ENCODE measurements around the gene NR6A1. TPM values are rescaled to one million over a fixed set of nuclear protein-coding genes. Genes with fewer than 3 reads are reported as not detected.

NR6A1 gene
- total and polyA plus RNA-seq, 2 experiments from 2014 or later, result 44.2 to 139 TPM

- ATAC-seq (no peak), DNase-seq (ENCODE audit: low spot score) (no peak)
- no peak overlapping the region for H3K4me3 Mint-ChIP-seq
- Histone ChIP-seq H3K27ac (ENCODE audit: low read depth) (no peak overlapping the region), H4K20me1 (replicated peaks; ENCODE audit: insufficient read depth) (no peaks in the 10 kb centered on the region), H3K4me3 (no peak overlapping the region), H3K4me2 (no peak overlapping the region), H3K27me3 (ENCODE audit: insufficient read depth) (no peaks in the 10 kb centered on the region), H3K4me1 (ENCODE audit: insufficient read depth) (no peaks in the 10 kb centered on the region), H3K36me3 (ENCODE audit: insufficient read depth) (no peaks in the 10 kb centered on the region), H3K79me2 (replicated peaks; ENCODE audit: insufficient read depth) (no peaks in the 10 kb centered on the region), H3K9me2 (ENCODE audit: insufficient read depth) (no peaks in the 10 kb centered on the region), H3F3A (replicated peaks; ENCODE audit: low read depth) (0 out of 2 replicates have a peak, but pooled peaks cover 3% of the 10 kb centered on the region), H2AFZ (no peak overlapping the region)
- H3K9me3 Mint-ChIP-seq, result no peaks in the 10 kb centered on the region
- H3K27me3 Mint-ChIP-seq (ENCODE audit: insufficient read depth, low read depth, poor library complexity), result peaks cover 5% of the 10 kb centered on the region
- TF ChIP-seq EZH2phosphoT487 (IDR thresholded peaks at IDR 0.05; ENCODE audit: unreplicated experiment) (no peak), CTCF (conservative IDR thresholded peaks at IDR 0.05; ENCODE audit: low read depth in 2 of 2) (no peak), ZNF114 (CRISPR knock-in tag; IDR thresholded peaks at IDR 0.05) (no peak), NANOG (IDR thresholded peaks at IDR 0.05; ENCODE audit: borderline replicate concordance) (no peak), REST (IDR thresholded peaks at IDR 0.05; ENCODE audit: unreplicated experiment) (no peak), STAT1 (IDR thresholded peaks at IDR 0.05; ENCODE audit: unreplicated experiment) (no peak), CREB1 (CRISPR knock-in tag; IDR thresholded peaks at IDR 0.05; ENCODE audit: low read depth) (no peak), ZNF462 (CRISPR knock-in tag; IDR thresholded peaks at IDR 0.05) (no peak), ZNF331 (CRISPR knock-in tag; IDR thresholded peaks at IDR 0.05; ENCODE audit: low read depth) (no peak), EZH2 (IDR thresholded peaks at IDR 0.05; ENCODE audit: low read depth, unreplicated experiment) (no peak), POLR2AphosphoS5 (IDR thresholded peaks at IDR 0.05; ENCODE audit: low read depth) (no peak), ETS1 (IDR thresholded peaks at IDR 0.05) (no peak), JUNB (IDR thresholded peaks at IDR 0.05; ENCODE audit: unreplicated experiment) (no peak)
- H3K27ac Mint-ChIP-seq, result no peak overlapping the region
- H3K36me3 Mint-ChIP-seq (ENCODE audit: low read depth), result no peaks in the 10 kb centered on the region
- peaks cover 6% of the 10 kb centered on the region; the same call in 1 of the 3 replicates for H3K4me1 Mint-ChIP-seq
These were observed 29.5 kb upstream of the NR6A1 start for GRCh38 chr9:124800306-124801259.
